ENCODE data around the gene APPL1. TPM values are rescaled to one million over a fixed set of nuclear protein-coding genes. Genes with fewer than 3 reads are reported as not detected.

Gene APPL1
- total RNA-seq, 6 donors from 2014 or later: 18.2 to 53.9 (median 35.3) TPM

DNA sequence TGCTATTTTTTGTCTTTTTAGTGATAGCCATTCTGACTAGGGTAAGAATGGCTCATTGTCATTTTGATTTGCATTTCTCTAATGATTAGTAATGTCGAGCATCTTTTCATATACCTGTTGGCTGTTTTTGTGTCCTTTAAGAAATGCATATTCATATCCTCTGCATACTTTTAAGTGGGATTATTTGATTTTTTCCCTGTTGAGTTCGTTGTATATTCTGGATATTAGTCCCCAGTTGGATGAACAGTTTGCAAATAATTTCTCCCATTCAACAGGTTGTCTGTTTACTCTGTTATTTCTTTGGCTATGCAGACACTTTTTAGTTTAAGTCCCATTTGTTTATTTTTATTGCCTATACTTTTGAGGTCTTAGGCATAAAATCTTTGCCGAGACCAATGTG is 34.4 kb downstream of the APPL1 start:
- TF ChIP-seq POLR2AphosphoS5 (IDR thresholded peaks at IDR 0.05): no peak
- no peak for TF ChIP-seq EP300 (IDR thresholded peaks at IDR 0.05)
- TF ChIP-seq, protein P1, sequence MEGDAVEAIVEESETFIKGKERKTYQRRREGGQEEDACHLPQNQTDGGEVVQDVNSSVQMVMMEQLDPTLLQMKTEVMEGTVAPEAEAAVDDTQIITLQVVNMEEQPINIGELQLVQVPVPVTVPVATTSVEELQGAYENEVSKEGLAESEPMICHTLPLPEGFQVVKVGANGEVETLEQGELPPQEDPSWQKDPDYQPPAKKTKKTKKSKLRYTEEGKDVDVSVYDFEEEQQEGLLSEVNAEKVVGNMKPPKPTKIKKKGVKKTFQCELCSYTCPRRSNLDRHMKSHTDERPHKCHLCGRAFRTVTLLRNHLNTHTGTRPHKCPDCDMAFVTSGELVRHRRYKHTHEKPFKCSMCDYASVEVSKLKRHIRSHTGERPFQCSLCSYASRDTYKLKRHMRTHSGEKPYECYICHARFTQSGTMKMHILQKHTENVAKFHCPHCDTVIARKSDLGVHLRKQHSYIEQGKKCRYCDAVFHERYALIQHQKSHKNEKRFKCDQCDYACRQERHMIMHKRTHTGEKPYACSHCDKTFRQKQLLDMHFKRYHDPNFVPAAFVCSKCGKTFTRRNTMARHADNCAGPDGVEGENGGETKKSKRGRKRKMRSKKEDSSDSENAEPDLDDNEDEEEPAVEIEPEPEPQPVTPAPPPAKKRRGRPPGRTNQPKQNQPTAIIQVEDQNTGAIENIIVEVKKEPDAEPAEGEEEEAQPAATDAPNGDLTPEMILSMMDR (IDR thresholded peaks at IDR 0.05): no peak
- TF ChIP-seq POLR2A (IDR thresholded peaks at IDR 0.05): no peak

DNA sequence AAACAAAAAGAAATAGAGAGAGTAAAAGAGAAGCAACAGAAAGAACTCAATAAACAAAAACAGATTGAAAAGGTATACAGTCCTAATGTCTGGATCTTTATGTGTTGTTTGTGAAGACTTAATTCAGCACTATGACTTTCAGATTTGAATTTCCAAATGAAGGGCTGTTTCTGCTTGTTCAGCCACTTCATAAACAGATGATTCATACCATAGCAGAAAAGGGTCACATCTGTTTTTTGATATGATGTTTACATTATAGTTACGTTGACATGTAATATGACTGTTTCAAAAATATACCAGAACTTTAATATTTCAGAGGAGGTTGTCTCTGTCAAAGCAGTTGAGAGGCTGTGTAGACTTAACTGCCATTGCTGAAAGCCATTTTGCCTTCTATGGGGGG is 40.9 kb downstream of the APPL1 start:
- no peak overlapping the region for H3K4me3 ChIP-seq
- no peak for TF ChIP-seq POLR2A (IDR thresholded peaks at IDR 0.05)
- TF ChIP-seq EP300 (IDR thresholded peaks at IDR 0.05): no peak
- TF ChIP-seq POLR2AphosphoS5 (IDR thresholded peaks at IDR 0.05): no peak
- TF ChIP-seq, protein P1 (IDR thresholded peaks at IDR 0.05): no peak
- ATAC-seq (ENCODE audit: low FRiP score in 2 of 2) (no peak), DNase-seq (no peak)
- no peaks in the 10 kb centered on the region for H3K4me1 ChIP-seq
- H3K9me3 ChIP-seq: no peaks in the 10 kb centered on the region
- peaks cover 4 to 81% (median 39%) of the 10 kb centered on the region in 4 donors for H3K36me3 ChIP-seq
- no peaks in the 10 kb centered on the region for H3K27me3 ChIP-seq
- no peak overlapping the region for H3K27ac ChIP-seq
- WGBS, 2 donors: 64 to 71% methylated on average over 1 of the region's 1 CpG

More for the DNA sequence above, 34.4 kb downstream of the APPL1 start:
- DNase-seq: no peak
- no peaks in the 10 kb centered on the region for H3K9me3 ChIP-seq
- H3K4me1 ChIP-seq: no peaks in the 10 kb centered on the region
- no peaks in the 10 kb centered on the region for H3K27me3 ChIP-seq
- no peak for ATAC-seq (ENCODE audit: low FRiP score in 2 of 2)
- H3K27ac ChIP-seq: no peak overlapping the region
- WGBS, 2 donors: 89 to 97% methylated on average over 3 of the region's 3 CpGs
- no peak overlapping the region for H3K4me3 ChIP-seq
- peaks cover 20 to 92% (median 56%) of the 10 kb centered on the region in 4 donors for H3K36me3 ChIP-seq

DNA sequence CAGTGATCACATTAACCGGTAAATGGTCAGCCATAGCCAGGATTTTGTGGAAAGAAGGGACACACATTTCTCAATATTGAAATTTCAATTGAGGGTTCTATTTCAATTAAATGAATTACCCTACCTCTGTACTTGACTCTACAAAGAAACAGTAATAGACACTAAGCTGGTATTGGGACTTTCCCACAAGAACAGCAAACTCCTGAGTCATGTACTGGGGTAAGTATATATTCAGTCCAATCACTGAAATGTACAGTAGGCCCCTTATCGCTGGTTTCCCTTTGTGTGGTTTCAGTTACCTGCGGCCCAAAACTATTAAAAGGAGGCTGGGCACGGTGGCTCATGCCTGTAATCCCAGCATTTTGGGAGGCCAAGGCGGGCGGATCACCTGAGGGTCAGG is 47.3 kb downstream of the APPL1 start:
- H3K4me3 ChIP-seq: no peak overlapping the region
- no peaks in the 10 kb centered on the region for H3K9me3 ChIP-seq
- WGBS, 2 donors: 95 to 99% methylated on average over 6 of the region's 6 CpGs
- TF ChIP-seq, protein P1 (IDR thresholded peaks at IDR 0.05): no peak
- TF ChIP-seq POLR2AphosphoS5 (IDR thresholded peaks at IDR 0.05) (no peak), EP300 (IDR thresholded peaks at IDR 0.05) (no peak), POLR2A (IDR thresholded peaks at IDR 0.05) (no peak)
- ATAC-seq (ENCODE audit: low FRiP score in 2 of 2) (no peak), DNase-seq (no peak)
- no peaks in the 10 kb centered on the region for H3K27me3 ChIP-seq
- peaks cover 0 to 45% (median 13%) of the 10 kb centered on the region in 4 donors for H3K36me3 ChIP-seq
- H3K27ac ChIP-seq: no peak overlapping the region
- H3K4me1 ChIP-seq: no peaks in the 10 kb centered on the region

DNA sequence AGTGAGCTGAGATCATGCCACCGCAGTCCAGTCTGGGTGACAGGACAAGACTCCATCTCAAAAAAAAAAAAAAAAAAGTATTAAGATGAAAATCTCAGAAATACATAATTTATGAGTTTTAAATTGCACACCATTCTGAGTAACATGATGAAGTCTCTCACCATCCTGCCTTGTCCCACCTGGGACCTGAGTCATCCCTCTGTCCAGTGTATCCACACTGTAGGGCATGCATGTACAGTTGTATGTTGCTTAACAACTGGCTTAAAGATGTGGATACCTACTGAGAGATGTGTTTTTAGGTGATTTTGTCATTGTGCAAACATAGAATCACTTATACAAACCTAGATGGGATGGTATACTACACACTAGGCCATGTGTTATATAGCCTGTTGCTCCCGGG is 47.9 kb downstream of the APPL1 start:
- no peaks in the 10 kb centered on the region for H3K4me1 ChIP-seq
- WGBS, 2 donors: 95 to 97% methylated on average over 2 of the region's 2 CpGs
- H3K27me3 ChIP-seq: no peaks in the 10 kb centered on the region
- H3K27ac ChIP-seq: no peak overlapping the region
- peaks cover 0 to 40% (median 12%) of the 10 kb centered on the region in 4 donors for H3K36me3 ChIP-seq
- no peaks in the 10 kb centered on the region for H3K9me3 ChIP-seq
- DNase-seq: no peak
- TF ChIP-seq POLR2AphosphoS5 (IDR thresholded peaks at IDR 0.05) (no peak), POLR2A (IDR thresholded peaks at IDR 0.05) (no peak), EP300 (IDR thresholded peaks at IDR 0.05) (no peak)
- TF ChIP-seq, protein P1 (IDR thresholded peaks at IDR 0.05): no peak
- ATAC-seq (ENCODE audit: low FRiP score in 2 of 2): no peak
- H3K4me3 ChIP-seq: no peak overlapping the region

DNA sequence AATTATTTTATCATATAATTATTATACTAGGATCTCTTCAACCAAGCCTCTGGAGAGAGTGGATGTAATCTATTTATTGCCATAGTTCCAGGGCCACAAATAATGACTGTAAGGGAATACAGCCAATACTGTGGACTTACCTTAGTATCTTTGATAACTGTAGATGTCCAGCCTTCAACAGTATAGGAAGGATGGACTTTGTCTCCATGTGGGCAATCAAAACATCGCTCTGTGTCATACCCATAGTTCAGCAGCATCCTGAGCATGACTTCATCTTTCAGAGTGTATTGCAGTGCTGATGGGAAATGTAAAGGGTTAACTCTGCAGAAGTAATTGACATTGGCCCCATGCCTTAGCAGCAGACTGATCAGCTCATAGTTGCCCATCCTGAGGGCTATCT is 50.7 kb downstream of the APPL1 start:
- TF ChIP-seq EP300 (IDR thresholded peaks at IDR 0.05) (no peak), POLR2AphosphoS5 (IDR thresholded peaks at IDR 0.05) (no peak), POLR2A (IDR thresholded peaks at IDR 0.05) (no peak)
- TF ChIP-seq, protein P1 (IDR thresholded peaks at IDR 0.05): no peak
- 100% methylated on average over 1 of the region's 1 CpG for WGBS, 2 donors
- no peaks in the 10 kb centered on the region for H3K4me1 ChIP-seq
- no peaks in the 10 kb centered on the region for H3K9me3 ChIP-seq
- no peak for ATAC-seq (ENCODE audit: low FRiP score in 2 of 2)
- no peak overlapping the region for H3K27ac ChIP-seq
- peaks cover 0 to 21% (median 4%) of the 10 kb centered on the region in 4 donors for H3K36me3 ChIP-seq
- H3K4me3 ChIP-seq: no peak overlapping the region
- H3K27me3 ChIP-seq: no peaks in the 10 kb centered on the region
- DNase-seq: no peak

All from upper lobe of left lung (tissue), 6 donors.